Skeletal muscle cell (primary cell): ENCODE measurements around the gene CCSAP.
A peak's percentile ranks its signal among the peaks of the same experiment; 100 is the strongest.
"Not testable (repeated sequence)": the region's sequence is repeated elsewhere in the genome, so short reads cannot be mapped to it uniquely, and the experiment has no call there.

Experiments
- DNase-seq: peaks from one replicate; pipeline ENCODE4 v3.0.0-alpha.2; 2010; ENCODE audit warnings: low read depth
- H3K4me3 ChIP-seq: 2 replicates; pipeline ENCODE4 v1.5.1; 2011; ENCODE audit warnings: low read depth, mild to moderate bottlenecking, control low read depth, low read length, moderate library complexity

The CCSAP gene

DNA sequence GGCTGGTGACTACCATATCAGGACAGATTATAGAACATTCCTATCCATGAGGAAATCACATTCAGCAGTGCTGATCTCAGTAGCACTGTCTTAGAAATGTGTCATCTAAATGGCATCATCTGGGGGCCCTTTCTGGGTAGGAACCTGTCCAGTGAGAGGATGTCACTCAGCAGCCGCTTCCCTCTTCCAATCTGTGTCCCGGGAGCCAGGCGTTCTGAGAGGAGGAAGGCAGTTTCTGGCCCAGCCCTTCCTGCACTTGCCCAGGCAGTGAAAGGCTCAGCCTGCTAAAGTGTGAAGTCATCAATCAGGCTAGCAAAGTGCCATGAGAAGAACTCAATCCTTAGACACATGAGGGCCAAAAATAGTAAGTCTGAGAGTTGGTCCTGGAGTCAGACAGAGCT is 46.3 kb downstream of the CCSAP start:
- DNase-seq: peak; percentile 55
- H3K4me3 ChIP-seq: no peak overlapping the region

DNA sequence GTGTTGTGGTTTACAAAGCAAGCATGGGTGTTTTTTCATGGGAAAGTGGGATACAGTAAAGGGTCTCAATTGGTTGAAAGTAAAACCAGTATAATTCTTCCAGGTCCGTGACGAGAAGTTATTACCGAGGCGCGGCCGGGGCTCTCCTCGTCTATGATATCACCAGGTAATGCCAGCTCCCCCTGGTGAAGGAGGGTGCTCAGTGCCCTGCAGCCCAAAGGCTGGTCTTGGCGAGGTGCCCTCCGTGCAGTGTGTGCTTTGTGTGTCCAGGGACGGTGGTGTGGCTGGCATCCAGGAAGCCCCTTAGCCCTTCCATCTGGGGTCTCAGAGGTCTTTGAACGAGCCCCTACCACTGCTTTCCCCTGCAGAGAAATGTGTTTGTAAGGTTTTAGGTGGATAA is 47.1 kb downstream of the CCSAP start:
- DNase-seq: no peak
- H3K4me3 ChIP-seq: no peak overlapping the region

DNA sequence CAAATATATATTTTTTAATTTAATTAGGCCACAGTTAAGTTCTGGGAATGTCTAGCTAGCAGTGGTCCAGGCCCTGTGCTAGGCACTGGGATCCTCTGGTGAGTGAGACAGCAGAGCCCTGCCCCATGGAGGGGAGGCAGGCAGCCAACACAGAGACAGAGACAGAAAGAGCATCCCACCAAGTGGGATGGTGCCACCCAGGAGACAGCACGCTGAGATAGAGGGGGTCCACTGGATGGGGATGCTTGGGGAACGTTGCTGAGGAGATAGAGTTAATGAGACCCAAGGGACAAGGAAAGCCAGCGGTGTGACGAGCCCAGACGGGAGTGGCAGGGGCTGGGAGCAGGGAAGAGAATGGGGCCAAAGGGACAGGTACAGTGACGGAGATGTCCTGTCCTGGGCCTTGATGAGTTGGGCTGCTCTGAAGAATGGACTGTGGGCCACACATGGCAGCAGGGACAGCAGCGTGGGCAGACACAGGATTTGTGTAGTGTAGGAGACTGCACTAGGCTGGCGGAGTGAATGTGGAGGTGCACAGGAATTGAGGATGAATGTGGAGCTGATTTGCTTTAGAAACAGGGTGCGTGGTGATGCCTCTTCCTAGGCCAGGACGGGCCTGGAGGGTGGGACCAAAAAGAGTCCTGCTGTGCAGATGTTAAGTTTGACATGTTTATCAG is 49.2 kb downstream of the CCSAP start:
- DNase-seq: no peak
- no peak overlapping the region for H3K4me3 ChIP-seq

DNA sequence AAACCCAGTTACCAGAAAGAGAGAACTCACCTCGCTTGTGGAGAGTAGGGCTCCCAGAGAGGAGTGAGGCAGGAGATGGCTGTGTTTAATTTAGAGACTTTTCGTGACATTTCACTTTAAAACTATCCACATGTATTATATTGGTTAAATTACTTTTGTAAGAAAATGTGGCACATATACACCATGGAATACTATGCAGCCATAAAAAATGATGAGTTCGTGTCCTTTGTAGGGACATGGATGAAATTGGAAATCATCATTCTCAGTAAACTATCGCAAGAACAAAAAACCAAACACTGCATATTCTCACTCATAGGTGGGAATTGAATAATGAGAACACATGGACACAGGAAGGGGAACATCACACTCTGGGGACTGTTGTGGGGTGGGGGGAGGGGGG is 51.2 kb downstream of the CCSAP start:
- DNase-seq, H3K4me3 ChIP-seq: not testable (repeated sequence)

DNA sequence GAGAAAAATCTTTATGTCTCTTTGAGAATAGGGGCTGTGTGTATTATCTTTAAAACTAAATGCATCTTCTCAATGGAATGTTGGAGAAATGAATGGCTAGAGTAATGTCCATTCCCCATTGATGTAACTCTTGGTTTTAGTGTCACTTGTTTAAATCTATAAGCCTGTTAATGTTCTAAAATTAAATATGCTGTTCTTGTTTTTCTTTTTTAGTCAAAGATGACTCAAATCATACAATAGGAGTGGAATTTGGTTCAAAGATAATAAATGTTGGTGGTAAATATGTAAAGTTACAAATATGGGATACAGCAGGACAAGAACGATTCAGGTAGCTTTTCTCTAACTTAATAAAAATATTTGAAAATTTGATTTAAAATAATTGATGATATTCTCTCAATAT is 54.3 kb downstream of the CCSAP start:
- DNase-seq: no peak
- no peak overlapping the region for H3K4me3 ChIP-seq

DNA sequence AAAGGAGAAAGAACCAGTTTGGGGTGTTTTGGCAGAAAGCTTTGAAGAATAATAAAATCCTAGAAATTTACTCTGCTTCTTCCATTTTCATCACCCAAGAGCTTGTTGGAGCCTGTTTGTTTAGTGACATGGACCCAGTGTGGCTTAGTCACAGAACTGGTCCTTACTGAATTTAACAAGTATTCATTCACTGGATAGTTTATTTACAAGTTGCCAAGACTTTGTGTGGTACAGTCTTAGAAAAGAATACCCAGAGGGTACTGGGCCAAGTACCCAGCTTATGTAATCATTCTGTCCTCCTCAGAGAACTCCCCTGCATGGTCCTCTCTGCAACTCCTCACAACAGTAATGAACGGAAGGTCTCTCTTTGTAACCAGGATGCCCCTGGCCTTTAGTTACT is 55.6 kb downstream of the CCSAP start:
- H3K4me3 ChIP-seq: no peak overlapping the region
- no peak for DNase-seq

DNA sequence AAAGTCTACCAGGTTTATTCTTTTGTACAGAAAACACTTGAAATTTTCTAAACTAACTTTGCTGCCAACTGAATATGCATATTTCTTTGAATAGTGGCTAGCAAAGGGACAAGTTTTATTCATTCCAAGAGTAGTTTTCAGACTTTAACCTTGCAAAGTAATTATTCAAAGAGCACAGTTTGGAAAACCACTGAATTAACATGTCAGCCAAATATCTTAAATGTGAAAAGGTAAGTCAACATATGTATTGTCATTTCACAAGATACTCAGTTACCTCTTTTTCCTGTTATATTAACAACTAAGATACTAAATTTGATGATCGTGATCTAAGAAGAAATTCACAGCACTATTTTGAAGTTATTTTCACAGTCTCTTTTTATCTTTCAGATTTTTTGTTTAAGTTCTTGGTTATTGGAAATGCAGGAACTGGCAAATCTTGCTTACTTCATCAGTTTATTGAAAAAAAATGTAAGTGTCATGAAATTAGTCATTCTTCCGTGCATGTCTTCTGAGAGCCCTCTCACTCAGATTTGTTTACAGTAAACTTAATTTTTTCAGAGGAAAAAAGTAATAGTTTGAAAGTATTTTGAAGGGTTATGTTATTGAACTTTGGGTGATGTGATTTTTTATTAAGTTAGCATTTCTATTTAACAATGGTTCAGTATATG is 56.6 kb downstream of the CCSAP start:
- no peak overlapping the region for H3K4me3 ChIP-seq
- no peak for DNase-seq

DNA sequence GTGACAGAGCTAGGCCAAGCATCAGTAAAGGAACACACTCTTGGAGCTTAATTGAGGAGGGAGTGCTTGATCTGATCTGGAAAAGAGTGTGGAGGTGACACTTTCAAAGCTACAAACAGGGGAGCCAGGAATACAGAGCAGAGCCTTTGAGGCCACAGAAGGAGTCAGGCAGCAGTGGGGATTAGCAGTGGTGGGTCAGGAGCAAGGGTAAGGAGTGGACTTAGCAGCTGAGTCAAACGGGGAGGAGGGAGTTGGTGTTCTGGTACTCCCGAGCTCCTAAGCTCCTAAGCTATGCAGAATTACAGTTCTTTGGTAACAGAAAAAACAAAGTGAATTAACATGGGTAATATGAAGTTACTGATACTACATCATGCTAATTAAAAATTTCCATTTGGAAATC is 57.4 kb downstream of the CCSAP start:
- H3K4me3 ChIP-seq: no peak overlapping the region
- no peak for DNase-seq

DNA sequence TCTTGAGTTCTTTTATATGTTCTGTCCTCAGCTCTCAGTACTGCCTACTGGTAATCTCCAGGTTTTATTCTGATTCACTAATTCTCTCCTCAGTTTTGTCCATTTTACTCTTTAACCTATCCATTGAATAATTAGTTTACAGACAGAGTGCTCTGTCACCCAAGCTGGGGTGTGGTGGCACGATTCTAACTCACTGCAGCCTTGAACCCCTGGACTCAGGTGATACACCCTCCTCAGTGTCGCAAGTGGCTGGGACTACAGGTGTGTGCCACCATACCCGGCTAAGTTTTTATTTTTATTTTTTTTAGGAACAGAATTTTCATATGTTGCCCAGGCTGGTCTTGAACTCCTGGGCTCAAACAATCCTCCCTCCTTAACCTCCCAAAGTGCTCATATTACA is 58.0 kb downstream of the CCSAP start:
- DNase-seq: no peak
- H3K4me3 ChIP-seq: no peak overlapping the region

DNA sequence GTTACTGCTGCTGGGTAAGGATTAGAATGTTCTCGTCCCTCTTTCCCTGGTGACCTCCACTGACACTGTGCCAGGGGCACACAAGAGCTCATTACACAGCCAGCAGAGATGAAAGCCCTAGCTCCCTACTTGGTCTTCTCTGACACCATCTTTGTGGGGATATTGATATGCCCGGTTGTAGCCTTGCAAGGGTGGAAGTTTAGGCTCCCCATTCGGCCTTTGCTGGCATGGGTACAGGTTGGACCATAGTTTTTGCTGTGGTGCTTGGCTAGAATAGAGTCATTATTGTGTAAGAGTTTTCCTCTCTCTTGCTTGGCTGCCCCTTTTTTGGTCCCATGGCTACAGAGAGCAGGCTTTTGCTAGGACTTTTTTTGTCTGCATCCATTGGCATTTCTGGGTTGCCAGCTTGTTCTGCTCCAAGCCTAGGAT is 59.6 kb downstream of the CCSAP start:
- DNase-seq: no peak
- H3K4me3 ChIP-seq: no peak overlapping the region

DNA sequence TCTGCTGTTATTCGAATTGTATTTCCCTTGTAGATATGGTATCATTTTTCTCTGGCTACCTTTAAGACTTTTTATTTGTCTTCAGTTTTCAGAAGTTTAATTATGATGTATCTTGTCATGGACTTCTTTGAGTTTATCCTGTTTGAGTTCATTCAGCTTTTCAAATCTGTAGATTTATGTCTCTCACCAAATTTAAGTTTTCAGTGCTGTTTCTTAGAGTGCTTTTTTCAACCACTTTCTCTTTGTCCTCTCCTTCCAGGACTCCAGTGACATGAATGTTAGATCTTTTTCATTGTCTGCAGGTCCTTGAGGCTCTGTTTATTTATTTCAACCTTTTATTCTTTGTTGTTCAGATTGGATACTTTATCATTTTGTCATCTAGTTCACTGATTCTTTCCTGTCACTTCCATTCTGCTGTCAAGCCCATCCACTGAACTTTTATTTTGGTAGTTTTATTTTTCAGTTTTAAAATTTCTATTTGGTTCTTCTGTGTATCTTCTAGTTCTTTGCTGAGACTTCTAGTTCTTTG is 60.5 kb downstream of the CCSAP start:
- no peak for DNase-seq
- H3K4me3 ChIP-seq: no peak overlapping the region

DNA sequence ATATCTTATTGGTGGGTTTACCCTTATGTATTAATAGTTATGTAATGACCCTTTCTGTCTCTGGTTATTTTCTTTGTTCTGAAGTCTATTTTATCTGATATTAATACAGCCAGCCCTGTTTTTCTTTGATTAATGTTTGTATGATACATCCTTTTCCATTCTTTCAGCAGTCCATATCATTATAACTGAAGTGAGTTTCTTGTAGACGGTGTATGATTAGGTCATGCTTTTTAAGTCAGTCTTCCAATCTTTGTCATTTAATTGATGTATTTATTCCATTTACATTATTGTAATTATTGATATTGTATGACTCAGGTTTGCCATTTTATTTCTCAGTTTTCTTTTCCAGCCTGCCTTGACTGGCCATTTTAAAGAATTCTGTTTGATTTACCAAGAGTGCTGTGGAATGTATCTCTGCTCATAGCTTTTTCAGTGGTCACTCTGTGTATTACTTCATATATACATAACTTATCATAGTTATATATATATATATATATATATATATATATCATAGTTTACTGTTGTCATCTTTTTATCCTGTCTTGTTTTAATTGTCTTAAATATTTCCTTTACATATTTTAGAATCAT is 61.4 kb downstream of the CCSAP start:
- H3K4me3 ChIP-seq: no peak overlapping the region
- DNase-seq: no peak

DNA sequence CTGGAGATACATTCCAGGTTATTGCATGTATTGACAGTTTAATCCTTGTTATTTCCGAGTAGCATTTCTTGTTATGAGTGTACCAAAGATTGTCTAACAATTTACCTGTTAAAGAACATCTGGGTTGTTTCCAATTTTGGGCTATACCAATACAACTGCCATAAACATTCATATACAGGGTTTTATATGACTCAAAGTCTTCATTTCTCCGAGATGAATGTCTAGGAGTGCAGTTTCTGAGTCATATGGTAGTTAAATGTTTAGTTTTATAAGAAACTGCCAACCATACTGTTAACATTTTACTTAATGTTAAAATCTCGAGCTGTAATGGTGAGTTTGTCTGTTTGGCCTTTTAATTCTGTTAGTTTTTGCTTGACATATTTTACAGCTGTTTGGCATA is 61.9 kb downstream of the CCSAP start:
- no peak for DNase-seq
- H3K4me3 ChIP-seq: no peak overlapping the region

DNA sequence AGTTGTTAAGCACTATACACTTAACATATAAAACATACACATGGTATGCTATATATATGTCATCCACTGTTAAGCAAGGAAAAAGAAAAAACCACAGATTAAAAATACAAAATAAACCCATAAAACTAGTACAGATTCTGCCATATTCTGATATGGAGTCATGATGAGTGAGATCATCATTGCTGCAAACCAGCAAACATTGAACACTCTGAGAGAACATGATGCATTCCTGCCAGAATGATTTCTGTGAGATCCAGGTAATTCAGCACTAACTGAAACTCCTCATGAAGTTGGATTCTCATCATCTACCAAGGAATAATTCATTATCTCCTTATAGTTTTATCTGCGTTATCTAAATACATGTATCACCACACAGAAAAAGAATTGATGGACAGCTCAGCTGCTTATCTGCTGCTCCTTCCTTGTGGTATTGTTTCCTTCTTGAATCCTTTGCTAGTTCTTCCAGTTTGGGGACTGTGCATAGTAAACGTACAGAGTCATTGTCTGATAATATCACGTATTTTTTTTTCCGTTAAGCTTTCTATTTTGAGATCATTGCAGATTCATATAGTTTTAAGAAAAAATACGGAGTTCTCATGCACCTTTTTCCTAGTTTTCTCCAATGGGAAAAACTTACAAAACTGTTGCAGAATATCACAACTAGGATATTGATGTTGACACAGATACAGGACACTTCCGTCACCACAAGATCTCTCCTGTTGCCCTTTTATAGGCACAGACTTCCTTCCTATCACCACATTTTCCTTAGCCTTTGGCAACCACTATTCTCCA is 62.6 kb downstream of the CCSAP start:
- H3K4me3 ChIP-seq: no peak overlapping the region
- DNase-seq: no peak

DNA sequence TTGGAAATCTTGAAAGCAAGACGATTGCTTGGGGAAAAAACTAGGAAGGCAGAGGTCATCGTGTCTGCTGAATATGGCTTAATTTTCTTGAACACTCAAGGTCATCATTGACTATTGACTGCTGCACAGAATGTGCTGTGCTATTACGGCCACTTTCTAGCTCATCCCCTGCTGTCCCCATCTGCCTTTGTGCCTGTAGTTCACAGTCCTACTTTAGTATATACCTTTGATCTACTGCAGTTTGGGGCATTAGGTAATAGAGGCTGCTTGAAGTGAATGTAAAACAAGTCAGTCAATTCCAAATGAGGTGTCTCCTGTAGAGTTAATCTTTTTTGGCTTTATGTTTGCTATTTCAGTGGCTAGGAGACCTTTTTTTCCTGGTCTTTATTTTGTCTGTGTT is 63.6 kb downstream of the CCSAP start:
- DNase-seq: no peak
- H3K4me3 ChIP-seq: no peak overlapping the region

DNA sequence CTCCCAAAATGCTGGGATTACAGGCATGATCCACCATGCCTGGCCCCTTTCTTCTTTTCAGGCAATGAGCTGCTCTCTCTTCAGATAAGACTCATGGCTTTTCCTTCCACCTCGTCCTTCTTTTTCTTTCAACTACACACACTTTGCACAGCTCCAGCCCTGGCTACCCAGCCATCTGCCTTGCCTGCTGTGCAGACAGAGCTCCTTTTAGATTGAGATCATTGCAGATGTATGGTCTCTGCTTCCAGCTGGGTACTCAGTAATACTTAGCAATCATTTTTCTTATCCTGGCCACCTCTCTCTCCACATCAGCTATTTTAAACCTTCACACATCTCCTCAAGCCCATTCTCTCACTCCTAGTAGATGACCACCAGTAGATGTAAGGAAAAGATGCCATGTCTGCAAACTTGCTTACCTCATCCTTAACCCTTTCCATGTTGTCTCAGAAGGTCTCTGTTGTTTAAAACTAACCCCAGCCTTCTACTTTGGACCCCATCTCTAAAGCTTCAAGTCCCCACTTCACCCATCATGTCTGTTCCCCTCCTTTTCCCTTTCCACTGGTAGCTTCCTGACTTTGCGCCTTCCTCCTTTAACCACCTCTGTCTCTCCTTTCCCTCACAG is 64.6 kb downstream of the CCSAP start:
- no peak for DNase-seq
- no peak overlapping the region for H3K4me3 ChIP-seq

DNA sequence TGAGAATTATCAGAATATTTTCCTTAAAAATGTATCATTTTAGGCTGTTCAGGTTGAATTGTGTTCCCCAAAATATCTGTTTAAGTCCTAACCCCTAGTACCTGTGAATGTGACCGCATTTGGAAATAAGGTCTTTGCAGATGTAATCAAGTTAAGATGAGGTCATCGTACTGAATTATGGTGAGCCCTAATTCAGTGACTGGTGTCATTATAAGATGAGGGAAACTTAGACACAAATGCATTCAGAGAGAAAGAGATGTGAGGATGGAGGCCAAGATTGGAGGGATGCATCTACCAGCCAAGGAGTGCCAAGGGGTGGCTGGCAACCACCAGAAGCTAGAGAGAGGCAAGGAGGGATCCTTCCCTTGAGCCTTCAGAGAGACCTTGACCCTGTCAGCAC is 67.8 kb downstream of the CCSAP start:
- no peak for DNase-seq
- no peak overlapping the region for H3K4me3 ChIP-seq

DNA sequence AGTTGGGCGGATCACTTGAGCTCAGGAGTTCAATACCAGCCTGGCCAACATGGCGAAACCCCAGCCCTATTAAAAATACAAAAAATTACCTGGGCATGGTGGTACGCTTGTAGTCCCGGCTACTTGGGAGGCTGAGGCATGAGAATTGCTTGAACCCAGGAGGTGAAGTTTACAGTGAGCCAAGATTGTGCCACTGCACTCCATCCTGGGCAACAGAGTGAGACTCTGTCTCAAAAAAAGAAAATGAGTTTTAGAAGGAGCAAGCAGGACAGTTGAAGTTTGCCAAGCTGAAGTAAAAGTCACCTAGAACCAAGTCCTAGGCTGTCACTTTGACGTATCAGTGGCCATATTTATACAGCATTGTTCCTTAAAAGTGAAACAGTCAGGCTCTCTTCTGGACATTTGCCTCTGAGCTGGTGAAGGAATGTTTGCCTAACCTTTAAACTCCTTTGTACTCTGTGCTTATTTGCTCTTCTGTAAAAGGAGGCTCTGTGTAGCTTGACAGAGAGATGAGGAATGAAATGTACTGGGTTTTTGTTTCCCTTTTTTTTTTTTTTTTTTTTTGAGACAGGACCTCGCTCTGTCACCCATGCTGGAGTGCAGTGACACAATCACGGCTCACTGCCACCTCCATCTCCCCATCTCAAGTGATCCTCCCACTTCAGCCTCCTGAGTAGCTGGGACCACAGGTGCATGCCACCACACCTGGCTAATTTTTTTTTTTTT is 69.2 kb downstream of the CCSAP start:
- no peak for DNase-seq
- H3K4me3 ChIP-seq: no peak overlapping the region
